Measurements from ENCODE around the gene TVP23C.

Gene TVP23C

DNA sequence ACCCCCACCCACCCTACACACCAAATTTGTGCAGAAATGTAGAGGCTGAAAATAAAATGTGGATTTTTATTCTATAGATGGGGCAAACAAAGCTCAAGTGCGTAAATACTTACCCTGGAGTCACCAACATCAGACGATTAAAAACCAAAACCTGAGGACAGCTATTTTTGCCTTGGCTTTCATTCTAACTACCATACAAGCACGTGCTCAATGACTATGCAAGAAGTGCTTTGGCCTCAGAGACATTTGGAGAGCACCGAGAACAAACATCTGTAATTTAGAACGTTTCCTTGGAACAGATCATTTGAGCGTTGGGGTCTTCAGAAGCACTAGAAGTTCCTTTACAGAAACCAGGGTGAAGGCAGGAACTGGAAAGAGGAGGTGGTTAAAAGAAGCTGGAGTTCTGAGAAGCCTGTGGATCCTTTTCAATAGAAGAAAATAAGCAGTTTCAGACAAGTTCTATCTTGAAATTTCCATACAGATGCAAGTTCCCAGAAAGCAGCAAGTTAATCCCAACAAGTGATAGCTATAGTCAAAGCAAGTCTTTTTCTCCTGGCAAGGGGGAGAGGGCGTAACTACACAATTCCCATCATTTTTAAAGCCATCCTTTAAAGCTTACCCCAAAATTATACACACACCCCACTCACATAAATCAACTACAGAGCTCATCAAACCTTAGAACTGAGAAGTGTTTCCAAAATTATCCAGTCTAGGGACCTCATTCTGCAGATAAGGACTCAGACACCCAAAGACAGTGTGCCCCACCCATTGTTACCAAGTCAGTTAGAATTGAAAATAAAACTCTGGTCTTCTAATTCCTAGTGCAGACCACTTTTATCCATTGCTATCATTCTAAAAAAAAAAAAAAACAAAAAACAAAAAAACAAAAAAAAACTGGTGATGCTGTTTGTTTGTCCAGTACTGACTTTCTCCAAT is 66.3 kb downstream of the TVP23C start:
- DNase-seq (ENCODE audit: low read depth), result no peak

DNA sequence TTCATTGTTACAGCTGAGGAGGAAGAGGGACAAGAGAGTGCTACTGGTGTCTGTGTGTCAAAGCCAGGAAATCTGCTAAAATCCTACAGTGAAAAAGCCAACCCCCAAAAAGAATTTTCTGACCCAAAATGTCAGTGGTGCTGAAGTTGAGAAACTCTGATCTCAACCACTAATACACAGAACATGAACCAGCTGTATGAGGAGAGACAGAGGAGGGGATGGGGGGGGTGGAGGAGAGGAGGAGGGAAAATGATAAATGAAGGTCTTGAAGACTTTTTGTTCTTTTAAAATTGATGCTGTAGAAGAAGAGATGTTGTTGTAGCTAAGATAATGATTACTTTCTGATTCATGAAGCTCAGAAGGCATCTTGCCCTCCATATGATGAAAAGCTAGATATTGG is 68.5 kb downstream of the TVP23C start:
- DNase-seq (ENCODE audit: low read depth), result no peak

DNA sequence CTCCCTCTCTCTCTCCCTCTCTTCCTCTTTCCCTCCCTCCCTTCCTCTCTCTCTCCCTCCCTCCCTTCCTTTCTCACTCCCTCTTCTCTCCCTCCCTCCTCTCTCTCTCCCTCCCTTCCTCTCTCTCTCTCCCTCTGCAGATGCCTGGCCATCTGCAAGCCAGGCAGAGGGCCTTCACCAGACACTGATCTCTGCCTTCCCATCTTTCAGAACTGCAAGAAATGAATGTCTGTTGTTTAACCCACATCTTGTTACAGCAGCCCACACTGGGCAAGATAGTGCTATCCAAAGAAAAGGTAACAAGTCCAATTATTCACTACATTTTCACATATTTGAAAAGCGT is 69.6 kb downstream of the TVP23C start:
- DNase-seq (ENCODE audit: low read depth), result no peak

- no peak for DNase-seq (ENCODE audit: low read depth)
These were observed 70.2 kb downstream of the TVP23C start for GRCh38 chr17:15492791-15493692.

DNA sequence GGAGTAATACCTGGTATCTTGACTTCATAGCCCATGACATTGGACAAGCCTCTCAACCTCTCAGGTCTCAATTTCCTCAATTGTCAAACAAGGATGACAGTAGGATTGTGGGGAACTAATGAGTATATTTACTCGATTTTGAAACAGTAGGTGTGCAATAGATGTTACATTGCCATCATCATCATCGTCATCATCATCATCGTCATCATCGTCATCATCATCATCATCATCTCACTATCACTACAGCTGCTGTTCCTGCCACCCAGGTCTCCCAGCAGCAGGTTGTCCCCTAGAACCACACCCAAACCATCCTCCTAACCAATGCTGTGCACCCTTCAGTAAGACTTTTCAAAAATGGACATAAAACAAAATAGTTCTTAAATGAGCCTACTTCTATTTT is 71.1 kb downstream of the TVP23C start:
- DNase-seq (ENCODE audit: low read depth), result no peak

DNA sequence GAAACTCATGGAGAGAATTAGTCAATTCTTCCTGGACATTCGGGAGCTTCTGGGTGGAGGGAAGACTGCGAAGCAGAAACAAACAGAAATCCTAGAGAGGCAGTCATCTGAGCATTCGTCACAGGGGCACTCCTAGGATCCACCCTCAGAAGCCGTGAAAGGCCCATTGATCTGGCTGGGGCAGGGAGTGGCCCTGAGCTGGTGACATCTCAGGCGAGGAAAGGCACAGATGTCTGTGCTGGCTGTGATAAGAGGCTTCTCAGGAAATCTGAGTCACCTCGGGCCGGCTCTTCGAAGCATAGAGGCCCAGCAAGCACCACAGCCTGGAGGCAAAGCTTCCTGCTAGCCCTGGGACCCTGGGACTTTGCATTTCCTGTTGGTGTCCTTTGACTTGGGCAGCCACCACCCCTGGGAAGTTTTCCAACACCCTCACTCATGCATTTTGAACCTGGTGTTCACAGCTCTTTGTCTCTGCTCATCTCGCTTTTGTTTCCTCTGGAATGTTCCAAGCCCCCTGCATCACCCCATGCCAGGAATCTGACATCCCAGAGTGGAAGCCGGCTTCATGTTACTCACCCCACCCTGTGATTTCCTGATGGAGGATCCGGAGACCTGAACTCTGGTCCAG is 72.5 kb downstream of the TVP23C start:
- DNase-seq (ENCODE audit: low read depth), result no peak

- DNase-seq (ENCODE audit: low read depth), result no peak
These were observed 74.7 kb downstream of the TVP23C start for GRCh38 chr17:15488557-15488956.

DNA sequence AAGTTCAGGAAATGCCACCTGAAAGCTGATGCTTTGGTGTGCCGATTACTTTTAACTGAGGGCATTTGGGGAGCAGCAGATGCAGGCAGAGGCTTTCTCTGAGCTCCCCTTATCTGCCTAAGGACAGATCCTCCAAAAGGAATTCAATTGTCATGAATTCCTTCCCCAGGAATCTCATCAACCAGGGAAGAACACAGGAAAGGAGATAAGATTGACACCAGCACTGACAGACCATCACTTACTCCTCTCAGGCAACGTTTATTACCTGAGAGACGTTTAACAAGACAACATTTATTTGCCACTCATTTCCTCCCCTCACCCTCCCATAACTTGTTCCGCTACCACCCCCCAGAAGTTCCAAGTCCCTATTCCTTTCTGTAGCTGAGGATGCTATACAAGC is 78.2 kb downstream of the TVP23C start:
- DNase-seq (ENCODE audit: low read depth), result no peak

DNA sequence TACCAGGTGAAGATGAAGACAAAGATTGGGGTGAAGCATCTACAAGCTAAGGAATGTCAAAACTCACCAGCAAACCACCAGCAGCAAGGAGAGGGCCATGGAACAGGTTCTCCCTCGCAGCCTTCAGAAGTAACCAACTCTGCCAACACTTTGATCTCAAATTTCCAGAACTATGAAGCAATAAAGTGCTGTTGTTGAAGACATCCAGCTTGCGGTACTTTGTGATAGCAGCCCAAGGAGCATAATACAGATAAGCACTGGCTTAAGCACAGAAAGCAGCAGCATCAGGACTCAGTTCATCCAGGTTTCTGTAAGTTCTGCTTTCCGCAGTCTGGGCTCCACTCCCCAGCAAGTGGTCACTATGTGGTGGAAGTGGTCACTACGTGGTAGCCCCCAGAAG is 79.9 kb downstream of the TVP23C start:
- DNase-seq (ENCODE audit: low read depth), result no peak

DNA sequence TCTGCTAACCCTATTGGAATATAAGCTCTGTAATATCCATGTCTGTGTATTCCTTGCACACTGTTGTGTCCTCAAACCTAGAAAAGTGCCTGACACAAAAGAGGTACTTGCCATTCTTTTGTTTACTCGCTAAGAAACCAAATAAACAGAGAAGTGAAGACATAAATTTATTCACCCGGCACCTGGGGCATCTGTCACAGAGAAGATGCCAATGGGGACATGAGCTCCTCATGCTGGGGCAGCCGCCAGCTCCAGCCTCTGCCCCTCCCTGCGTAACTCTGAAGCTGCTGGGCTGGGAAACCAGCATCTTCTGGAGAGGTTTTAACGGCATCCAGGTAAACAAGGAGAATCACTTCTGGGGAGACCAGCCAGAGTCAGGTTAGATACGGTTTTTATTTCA is 80.8 kb downstream of the TVP23C start:
- no peak for DNase-seq (ENCODE audit: low read depth)

GRCh38 chr17:15481481-15481880 is 81.8 kb downstream of the TVP23C start:
- DNase-seq (ENCODE audit: low read depth), result no peak

DNA sequence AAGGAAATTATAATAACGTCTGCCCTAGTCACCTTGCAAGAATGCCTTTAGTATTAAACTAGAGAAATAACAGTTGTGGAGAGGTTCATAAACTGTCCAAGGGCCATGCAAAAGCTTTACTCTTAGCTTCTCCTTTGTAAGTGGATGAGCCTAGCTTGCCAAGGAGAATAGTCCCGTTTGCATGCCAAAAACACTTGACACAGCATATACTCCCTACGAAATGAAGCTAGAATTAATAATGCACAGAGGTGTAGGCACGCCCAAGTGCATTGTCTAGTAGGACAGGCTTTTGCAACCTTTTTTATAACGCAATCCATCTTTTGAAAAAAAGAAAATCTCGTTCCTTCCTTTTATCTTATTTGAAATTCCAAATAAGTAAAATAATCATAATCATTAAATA is 83.1 kb downstream of the TVP23C start:
- DNase-seq (ENCODE audit: low read depth), result no peak

DNA sequence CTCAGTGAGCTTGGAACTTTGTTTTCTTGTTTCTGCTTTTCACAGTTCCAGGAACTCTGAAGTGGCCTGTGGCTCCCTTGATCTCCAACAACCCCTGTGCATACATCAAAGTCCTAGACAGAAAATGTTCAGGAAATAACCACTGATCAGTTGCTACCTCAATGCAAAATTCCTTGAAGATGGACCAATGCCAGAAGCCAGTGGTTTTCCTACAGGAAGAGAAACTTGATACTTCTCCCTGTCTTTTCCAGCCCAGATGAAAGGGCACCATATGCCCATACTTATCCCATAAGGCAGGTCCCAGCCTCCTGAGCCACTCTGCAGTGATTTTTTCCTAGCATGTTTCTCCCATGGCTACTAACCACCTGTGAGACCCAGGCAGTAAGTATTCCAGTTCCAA is 83.6 kb downstream of the TVP23C start:
- DNase-seq (ENCODE audit: low read depth), result no peak

GRCh38 chr17:15478845-15479244 is 84.4 kb downstream of the TVP23C start:
- no peak for DNase-seq (ENCODE audit: low read depth)

DNA sequence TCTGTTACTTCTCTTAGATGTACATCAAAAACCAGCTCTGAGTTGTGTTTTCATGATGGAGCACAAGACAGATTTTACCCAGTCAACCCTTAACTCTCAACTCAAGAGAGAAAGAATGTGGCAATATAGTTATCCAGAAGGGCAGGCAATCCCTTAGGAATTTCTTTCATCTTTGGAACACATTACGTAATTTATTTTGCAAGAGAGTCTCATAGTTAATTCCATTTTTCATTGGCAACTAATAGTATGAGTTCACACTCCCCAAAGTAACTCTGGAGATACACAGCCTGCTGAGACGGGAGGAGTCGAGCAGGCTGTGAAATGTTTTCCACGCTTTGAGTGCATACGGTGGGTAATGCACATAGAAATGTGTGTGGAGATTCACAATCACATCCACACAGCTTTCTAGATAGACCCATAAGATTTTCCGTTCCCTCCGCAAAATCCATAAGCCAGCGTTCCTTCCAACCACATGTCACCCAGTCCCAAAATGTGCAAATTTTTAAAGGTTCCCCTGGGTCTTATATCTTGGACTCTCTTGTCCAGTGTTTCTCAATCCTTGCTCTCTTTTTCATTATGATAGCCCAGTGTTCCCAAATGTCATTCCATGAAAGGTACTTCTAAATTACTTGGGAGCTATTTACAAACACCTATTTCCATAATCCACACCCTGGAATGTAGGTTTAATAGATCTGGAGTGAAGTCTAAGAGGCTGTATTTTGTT is 87.5 kb downstream of the TVP23C start:
- DNase-seq (ENCODE audit: low read depth), result no peak

- DNase-seq (ENCODE audit: low read depth), result no peak
These were observed 90.4 kb downstream of the TVP23C start for GRCh38 chr17:15472891-15473290.

DNA sequence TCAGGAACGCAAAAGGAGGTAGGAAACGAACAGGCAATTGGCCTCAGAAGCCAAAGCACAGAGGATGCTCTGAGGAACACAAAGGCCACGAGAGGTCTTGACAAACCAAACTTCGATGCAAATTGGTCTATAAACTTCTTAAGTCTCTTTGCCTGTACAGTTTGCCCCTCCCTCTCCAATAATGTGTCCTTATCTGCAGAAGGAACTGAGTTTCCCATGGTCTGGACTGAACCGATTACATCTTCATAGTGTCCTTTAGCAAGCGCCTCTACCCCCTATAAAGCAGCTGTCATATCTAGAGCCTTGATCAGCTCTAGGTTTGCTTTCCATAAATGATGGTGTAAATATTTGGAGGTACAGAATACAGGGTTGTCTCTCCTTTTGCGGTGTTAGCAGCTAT is 92.7 kb downstream of the TVP23C start:
- no peak for DNase-seq (ENCODE audit: low read depth)

- DNase-seq (ENCODE audit: low read depth), result no peak
These were observed 94.0 kb downstream of the TVP23C start for GRCh38 chr17:15469260-15469659.

GRCh38 chr17:15468126-15468525 is 95.2 kb downstream of the TVP23C start:
- no peak for DNase-seq (ENCODE audit: low read depth)

DNA sequence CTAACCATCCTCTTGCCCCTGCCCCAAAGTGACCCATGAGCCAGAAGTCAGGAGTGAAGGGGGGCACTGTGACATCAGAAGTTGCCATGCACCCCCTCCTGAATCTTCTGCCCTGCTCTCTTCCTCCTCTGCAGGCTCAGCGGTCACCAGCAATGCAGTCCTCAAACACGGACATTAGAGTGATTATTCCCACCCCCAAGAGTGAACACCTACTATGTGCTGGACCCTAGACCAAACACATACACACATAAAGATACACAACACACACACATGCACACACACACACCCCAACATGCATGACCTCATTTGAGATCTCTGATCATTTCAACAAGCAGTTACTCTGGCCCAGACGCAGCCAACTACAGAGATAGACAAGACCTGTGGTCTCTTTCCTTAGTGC is 95.7 kb downstream of the TVP23C start, which contains the start of gene CDRT4:
TSS of gene CDRT4 (minus strand) at position 30 of the 400 bp plus-strand sequence. CDS start 27,383 bp downstream, outside the sequence.
- DNase-seq (ENCODE audit: low read depth), result no peak

- no peak for DNase-seq (ENCODE audit: low read depth)
These were observed 97.2 kb downstream of the TVP23C start for GRCh38 chr17:15466131-15466530.
